T1000 (cell line): ENCODE results near the gene TNFRSF4.
A peak's percentile ranks its signal among the peaks of the same experiment; 100 is the strongest.

Experiments
- DNase-seq: peaks from one replicate; lab custom pipeline; 2025; ENCODE audit warnings: mixed read lengths; lab: John Stamatoyannopoulos, UW

The TNFRSF4 gene

DNA sequence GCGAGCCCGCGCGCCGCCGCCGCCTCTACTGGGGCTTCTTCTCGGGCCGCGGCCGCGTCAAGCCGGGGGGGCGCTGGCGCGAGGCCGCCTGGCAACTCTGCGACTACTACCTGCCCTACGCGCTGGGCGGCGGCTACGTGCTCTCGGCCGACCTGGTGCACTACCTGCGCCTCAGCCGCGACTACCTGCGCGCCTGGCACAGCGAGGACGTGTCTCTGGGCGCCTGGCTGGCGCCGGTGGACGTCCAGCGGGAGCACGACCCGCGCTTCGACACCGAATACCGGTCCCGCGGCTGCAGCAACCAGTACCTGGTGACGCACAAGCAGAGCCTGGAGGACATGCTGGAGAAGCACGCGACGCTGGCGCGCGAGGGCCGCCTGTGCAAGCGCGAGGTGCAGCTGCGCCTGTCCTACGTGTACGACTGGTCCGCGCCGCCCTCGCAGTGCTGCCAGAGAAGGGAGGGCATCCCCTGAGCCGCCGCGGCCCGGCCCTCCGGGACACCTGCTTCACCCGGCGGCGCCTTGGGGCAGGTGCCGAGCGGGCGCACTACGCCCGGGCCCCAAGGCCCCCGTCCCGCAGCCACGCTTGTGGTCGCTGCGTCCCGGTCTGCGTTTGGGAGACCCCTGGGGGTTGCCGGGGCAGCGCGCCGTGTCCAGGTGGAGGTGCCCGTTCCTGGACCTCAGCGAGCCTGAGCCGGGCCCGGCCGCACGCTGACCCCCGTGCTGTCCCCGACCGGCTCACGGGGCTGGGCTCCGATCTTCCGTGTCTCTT is 19.0 kb upstream of the TNFRSF4 start:
- DNase-seq: no peak

DNA sequence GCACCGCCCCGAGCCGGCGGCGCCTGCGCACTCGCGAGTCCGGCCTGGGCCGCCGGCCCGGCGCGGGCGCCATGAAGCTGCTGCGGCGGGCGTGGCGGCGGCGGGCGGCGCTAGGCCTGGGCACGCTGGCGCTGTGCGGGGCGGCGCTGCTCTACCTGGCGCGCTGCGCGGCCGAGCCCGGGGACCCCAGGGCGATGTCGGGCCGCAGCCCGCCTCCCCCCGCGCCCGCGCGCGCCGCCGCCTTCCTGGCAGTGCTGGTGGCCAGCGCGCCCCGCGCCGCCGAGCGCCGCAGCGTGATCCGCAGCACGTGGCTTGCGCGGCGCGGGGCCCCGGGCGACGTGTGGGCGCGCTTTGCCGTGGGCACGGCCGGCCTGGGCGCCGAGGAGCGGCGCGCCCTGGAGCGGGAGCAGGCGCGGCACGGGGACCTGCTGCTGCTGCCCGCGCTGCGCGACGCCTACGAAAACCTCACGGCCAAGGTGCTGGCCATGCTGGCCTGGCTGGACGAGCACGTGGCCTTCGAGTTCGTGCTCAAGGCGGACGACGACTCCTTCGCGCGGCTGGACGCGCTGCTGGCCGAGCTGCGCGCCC is 18.3 kb upstream of the TNFRSF4 start, which contains the start of gene B3GALT6:
TSS of gene B3GALT6 (plus strand) at position 30 of the 588 bp plus-strand sequence. CDS start at position 72, 42 bp downstream.
- no peak for DNase-seq

DNA sequence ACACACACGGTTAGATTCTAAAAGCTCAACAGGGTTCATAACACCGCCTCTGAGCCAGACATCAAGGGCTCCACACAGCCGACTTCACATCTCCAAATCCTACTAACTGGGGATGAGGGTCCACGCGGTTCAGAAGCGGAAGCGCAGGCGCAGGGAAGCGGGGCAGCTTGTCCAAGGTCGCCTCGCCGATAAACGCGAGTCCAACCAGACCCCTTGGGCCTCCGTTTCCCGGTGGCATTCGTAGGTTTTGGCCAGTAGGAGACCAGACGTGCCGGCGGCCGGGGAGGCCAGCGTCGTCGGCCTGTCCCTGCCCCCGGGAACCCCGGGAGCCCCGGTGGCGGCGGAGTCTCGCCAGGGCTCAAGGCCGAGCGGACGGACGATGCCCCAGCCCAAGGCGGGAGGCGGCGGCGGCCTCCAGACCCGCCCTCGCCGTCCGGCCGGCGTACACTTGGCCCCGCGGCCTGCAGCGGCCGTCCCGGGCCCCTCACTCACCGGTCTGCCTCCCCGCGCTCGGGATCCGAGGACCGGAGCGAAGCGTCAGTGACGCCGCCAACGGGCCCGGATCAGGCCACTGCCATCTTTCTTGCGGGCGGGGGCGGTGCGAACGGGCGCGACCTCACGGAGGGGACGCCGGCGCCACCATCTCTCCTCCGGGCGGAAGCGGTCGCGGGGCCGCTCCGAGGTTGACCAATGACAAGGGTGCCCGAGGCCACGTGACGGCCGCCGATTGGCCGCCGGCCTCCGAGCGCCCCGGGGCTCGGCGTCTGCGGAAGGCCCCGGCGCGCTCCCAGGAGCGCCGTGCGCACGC is 17.7 kb upstream of the TNFRSF4 start, which contains the start of gene SDF4:
TSS of gene SDF4 (minus strand) at position 602 of the 808 bp plus-strand sequence. CDS start 3,229 bp downstream, outside the sequence.
- peak; percentile 95 for DNase-seq

- no peak for DNase-seq
Observed at GRCh38 chr1:1230656-1231399, 16.9 kb upstream of the TNFRSF4 start.

- DNase-seq: no peak
Observed at GRCh38 chr1:1229770-1230169, 15.8 kb upstream of the TNFRSF4 start.

DNA sequence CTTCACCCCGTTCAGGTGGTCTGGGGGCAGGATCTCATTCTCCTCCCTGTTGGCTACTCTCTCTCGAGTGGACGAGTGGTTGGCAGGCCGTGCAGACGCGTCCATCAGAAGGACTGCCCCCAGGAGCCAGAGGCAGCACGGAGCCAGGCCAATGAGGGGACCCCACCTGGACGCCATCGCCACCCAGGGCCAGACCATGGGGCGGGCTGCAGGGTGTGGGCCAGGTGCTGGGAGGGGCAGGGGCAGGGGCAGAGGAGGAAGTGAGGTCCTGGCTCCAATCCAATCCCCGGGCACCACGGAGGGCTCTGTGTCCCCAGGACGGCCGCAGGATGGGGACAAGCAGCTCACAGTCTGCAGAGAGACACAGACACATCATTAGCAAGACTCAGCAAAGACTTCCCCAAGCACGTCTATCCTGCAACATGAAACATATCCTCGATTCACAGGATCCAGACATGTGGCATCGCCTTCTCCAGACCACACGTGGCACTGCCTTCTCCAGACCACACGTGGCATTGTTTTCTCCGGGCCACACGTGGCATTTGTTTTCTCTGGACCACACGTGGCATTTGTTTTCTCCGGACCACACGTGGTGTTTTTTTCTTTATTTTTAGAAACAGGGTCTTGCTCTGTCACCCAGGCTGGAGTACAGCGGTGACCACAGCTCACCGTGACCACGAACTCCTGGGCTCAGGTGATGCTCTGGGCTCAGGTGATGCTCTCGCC is 14.8 kb upstream of the TNFRSF4 start:
- DNase-seq: no peak

GRCh38 chr1:1228187-1228586 is 14.2 kb upstream of the TNFRSF4 start:
- DNase-seq: no peak

DNA sequence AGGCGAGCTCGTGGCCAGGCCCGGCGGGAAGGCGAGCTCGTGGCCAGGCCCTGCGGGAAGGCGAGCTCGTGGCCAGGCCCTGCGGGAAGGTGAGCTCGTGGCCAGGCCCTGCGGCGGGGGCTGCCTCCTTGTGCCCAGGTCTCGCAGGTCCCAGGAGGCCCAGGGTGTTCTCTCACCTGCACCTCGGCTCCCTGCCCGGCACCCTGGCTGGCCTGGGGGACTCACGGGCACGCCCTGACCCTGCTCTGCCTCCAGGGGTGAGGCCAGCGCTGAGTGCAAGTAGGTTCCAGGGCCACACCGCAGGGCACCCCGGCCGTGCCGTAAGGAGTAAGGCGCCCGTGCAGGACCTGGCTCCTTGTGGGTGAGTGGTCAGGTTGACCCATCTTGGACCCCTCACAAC is 13.4 kb upstream of the TNFRSF4 start:
- no peak for DNase-seq

GRCh38 chr1:1226566-1227362 is 12.8 kb upstream of the TNFRSF4 start:
- no peak for DNase-seq

DNA sequence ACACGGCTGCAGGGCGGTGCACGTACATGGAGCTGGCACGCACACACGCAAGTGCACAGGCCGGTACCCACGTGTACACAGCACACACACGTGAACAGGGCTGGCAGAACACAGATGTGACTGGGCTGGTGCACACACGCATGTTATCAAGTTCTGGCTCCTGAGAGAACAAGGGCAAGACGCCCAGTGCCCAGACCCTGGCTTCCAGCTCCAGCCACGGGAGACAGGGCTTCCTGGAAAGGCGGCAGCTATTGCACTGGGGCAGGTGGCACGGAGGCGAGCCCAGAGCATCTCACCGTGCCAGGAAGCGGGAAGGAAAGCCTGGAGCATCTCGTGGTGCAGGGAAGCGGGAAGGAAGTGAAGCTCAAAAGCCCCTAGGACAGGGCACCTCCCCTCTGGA is 12.0 kb upstream of the TNFRSF4 start:
- DNase-seq: no peak

DNA sequence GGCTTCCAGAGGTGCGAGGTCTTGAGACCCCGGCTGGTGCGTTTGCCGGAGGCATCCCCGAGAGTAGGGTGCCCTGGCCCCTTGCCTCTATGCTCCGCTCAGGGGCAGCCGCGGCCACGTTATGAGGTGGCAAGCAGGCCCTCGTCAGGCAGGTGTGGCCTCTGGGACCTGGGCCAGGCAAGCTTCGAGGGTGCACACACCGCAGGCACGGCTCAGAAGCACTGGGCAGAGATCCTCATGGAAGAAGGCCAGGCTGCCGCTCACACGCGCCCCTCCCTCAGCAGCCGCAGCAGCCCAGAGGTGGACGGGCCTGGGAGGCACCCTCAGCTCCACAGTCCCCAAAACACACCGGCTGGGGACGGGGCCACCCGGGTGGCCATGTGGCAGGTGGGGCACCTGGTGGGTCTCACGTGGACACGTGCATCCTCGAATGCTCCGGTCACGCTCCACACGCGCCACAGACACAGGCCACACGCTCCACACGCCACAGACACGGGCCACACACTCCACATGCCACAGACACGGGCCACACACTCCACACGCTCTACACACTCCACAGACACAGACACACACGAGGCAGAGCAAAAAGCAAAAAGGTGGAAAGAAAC is 11.4 kb upstream of the TNFRSF4 start:
- no peak for DNase-seq

- no peak for DNase-seq
Observed at GRCh38 chr1:1223891-1224290, 9.9 kb upstream of the TNFRSF4 start.

DNA sequence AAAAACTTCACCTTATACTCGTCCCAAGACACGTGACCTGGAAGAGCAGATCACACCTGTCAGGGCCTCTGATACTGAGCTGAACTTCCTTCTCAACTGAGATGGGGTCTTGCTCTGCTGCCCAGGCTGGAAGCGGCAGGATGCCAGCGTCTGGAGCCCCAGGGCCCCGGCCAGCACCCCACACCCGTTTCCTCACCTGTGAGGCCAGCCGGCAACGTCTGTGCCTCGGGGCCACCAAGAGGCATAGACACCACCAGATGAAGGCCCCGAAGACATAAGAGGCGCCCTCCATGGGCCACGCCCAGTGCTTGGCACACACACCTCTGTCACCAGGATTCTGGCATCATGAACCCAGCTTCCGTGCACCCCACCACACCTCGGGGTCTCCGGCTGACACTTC is 9.4 kb upstream of the TNFRSF4 start:
- DNase-seq: no peak

DNA sequence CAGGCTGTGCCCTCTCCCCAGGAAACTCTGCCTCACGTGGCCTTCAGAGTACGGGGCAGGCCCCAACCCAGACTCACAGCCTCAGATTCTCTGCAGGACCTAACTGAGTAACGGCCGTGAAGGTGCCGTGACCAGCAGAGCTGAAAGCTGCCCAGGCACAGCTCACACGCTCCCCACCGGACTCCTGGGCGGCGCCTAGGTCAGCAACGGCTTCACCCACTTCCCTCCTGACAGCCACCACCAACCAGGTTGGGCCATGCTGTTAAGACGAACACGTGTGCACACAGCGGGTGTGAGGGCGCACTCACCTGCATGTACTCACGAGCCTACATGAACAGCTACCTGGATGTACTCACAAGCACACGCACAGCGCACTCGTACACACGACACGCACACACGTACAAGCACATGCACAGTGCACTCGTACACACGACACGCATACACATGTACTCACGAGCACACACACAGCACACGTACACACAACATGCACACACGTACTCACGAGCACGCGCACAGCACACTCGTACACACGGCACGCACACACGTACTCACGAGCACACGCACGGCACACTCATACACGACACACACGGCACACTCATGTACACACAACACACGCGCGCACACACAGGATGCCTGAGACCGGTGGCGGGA is 8.7 kb upstream of the TNFRSF4 start:
- DNase-seq: no peak

DNA sequence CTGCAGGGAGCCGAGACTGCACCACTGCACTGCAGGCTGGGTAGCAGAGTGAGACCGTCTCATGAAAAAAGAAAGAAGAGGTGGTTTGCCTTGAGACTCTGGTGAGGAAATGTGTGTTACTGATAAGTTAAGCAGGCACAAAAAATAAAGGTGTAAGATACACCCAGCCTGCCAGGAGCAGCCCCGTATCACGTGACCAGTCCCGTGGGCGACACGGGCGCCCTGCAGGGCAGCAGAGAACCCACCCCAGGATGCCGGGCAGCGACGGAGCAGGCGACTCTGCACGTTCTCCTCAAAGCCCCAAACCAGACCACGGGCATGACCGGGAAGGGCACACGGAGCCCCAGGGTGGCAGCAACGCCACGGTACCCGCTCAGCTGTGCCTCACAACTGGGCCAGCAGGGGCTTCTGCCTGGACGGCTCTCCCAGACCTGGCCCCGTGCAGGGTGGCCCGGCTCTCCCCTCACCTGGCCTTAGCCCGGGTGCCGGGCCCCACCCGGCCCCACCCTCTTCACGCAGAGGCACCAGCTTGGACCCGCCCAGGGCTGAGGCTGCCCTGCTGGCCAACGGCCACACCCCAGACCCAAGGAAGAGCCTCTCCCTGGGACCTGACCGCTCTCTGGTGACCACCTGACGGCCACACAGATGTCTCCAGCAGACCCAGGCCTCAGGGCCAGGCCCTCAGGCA is 8.1 kb upstream of the TNFRSF4 start:
- no peak for DNase-seq

- DNase-seq: no peak
Observed at GRCh38 chr1:1220197-1220596, 6.2 kb upstream of the TNFRSF4 start.

DNA sequence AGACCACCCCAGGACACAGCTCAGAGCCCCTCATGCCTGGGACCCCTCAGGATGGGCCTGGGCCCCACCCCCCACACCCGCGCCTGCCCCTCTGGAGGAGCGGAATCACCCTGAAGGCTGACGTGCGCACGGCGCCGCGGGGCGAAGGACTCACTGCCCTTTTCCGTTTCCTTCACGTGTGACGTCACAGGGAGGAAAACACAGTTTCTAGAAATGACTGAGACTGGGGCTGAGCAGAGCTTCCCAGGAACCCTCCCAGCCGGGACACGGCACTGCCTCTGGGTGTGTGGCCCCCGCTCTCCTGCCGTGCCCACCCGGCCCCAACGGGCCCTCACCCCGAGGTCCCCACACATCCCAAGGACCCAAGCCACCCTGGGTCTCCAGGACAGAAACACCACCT is 5.4 kb upstream of the TNFRSF4 start:
- no peak for DNase-seq

DNA sequence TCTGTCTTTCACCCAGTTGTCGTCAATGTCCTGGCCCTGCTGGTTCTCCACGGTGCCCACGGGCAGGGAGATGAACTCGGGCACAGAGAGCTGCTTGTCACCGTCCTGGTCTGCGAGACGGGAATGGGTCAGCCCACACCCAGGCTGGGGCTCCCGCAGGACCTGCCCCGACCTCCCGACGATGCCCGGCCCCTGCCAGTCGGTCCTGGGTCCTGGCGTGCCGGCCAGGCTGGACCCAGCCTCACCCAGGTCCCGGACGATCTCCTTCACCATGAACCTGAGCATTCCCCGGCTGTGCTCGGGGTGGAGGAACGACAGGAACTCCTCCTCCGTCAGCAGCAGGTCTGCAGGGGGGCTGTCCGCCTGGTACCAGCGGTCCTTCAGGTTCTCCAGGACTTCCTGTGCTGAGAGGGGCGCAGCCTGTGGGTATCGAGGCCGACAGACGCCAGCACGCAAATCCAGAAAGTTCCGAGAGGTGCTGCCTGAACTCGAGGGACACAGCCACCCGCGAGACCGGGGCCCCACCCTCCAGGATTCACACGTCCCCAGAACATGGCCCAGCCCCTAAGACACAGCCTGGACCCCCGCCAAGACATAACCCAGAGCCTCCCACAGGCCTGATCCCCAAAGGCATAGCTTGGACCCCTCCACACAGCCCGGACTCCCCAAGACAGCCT is 4.7 kb upstream of the TNFRSF4 start:
- no peak for DNase-seq
